Fibroblast of skin of left biceps (primary cell): ENCODE results near the gene CD37.

Experiments used
- DNase-seq, 2 experiments: peaks; one replicate each; pipeline ENCODE4 v3.0.0-alpha.2; 2013; ENCODE audit warnings: low read depth in 2 of 2

The CD37 gene

GRCh38 chr19:49378512-49378911 is 43.3 kb downstream of the CD37 start:
- no peak for DNase-seq

DNA sequence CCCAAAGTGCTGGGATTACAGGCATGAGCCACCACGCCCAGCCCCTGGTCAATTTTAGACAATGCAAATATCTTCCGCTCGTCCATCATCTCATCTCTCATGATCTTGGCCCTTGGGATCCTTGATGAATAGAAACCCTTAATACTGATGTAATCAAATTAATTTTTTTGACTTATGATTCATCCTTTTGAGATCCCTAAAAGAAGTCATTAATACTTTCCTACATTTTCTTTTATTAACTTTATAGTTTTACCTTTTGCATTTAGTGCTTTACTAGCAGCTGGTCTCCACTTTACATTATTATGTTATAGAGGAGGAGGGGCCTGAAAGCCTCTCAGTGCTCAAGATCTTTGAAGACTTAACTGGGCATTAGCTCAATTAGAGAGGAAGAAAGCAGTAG is 45.2 kb downstream of the CD37 start:
- no peak for DNase-seq

GRCh38 chr19:49382639-49383038 is 47.4 kb downstream of the CD37 start:
- no peak for DNase-seq

- no peak for DNase-seq
These were observed 48.4 kb downstream of the CD37 start for GRCh38 chr19:49383599-49383998.

- peak in 1 of 2 experiments; percentile 12 for DNase-seq
These were observed 52.7 kb downstream of the CD37 start, which contains the start of gene KASH5 for GRCh38 chr19:49387936-49388372. KASH5 (plus strand) TSS chr19:49388249; CDS start chr19:49390884, 2,635 bp downstream.

DNA sequence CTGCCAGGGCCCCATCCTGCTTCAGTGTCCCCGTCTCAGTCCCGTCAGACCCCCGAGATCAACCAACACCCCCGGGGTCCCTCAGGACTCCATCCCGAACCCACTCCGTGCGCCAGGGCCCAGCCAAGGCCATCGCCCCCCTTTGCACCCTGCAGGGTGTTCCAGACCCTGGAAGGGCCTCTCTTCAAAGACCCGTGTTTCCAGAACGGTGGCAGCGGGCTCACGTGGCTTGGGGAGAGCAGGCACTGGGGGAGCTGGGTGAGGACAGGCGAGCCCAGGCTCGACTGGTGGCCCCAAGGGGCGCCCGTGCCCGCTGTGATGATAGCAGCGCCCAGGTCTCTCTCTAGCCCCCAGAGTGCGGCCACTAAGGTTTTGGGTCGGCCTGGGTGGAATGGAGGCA is 54.2 kb downstream of the CD37 start:
- no peak for DNase-seq
